HCEC 1CT (cell line): Measurements from ENCODE around the gene UNC50.

ENCODE experiments used
- DNase-seq: peaks from one replicate; pipeline ENCODE4 v3.0.0-alpha.2; 2017

The UNC50 gene

DNA sequence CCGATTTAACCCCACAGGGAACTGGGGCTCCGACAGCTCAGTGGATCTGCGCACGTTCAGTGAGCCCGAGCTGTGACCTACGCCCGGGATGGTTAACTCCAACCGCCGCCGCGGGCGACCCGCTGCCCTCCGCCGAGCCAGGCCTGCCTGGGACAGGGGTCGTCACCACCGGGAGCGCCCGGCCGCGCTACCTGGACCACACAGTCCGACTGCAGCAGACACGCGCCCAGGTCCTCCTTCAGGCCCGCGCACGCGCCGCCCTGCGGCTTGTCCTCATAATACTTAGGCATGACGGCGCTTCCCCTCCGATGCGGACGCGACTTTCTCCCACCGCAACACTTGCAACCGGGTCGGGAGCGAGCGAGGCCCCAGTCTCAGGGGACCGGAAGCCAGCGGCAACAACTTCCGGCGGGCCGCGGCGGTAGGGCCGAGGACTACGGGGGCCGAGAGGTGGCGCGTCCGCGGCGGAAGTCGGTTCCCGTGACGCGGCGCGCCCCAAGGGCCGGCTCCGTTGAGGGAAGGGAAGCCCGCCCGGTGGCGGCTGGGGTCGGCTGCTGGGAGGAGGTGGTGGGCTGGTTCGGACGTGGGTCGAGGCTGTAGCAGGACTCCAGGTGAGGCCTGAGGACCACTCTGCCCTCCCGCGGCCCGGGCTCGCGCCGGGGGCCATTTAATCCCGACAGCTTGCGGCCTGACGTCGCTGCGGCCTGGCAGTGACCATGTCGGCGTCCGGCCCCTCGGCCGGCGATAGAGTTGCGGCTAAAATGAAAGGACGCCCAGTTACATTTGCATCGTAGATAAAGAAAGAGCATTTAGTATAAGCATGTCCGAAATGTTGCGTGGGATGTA is at the start of gene UNC50, which contains the start of gene COA5:
UNC50 (plus strand) TSS at position 474 of the 846 bp plus-strand sequence. CDS start 1,171 bp downstream, outside the sequence.
COA5 (minus strand) TSS at position 397 of the 846 bp plus-strand sequence; CDS start at position 290, 107 bp downstream.
- DNase-seq: peak; percentile 91

DNA sequence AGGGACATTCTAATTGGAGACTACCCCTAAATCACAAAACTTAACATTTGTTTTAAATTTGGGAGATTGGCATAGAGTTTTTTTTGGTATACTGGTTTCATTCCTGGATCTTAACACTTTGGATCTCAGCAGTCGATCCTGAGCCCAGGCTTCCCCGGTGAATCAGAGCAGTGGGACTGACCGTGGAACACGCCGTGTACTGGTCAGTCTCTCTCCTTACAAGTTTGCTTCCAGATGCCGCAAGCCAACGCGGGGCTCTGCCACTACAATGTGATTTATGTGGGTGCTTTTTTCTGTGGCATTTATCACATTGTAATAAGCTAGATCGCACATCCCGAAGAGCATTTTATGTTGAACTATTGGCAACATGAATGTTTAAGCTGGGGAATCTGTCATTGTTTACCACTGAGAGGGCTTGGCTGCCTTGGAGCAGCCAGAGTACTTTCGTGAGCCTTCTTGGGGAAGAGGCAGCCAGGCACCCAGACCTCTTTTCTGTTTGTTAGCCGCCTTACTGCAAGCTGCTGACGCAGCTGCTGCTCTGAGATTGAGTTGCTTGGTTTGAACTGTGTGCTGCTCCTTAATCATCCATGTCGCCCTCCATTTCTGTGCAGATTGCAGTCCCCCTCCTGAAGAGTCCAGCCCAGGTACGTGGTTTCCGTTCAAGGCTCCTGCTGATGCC is 49.4 kb upstream of the UNC50 start:
- peak; percentile 3 for DNase-seq

- DNase-seq: peak; percentile 17
These were observed 48.8 kb upstream of the UNC50 start for GRCh38 chr2:98559581-98559980.

- peak; percentile 93 for DNase-seq
These were observed 48.1 kb upstream of the UNC50 start for GRCh38 chr2:98560256-98560771.

DNA sequence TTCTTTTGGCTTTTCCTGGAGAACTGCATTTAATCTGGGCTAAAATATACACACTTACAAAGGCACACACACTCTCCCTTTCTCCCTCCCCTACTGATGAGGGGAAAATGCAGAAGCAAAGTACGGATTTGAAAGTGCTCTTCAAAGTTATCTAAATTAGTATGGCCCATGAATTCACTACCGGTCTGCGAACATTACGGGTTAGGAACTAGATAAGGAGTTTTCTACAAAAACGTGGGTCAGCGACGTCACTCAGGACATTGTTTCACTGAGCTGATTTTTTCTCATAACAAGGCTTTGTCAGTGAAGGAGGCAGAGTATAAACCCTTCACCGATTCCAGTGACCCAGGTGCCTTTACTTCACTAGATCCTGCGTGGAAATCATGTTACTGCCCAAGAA is 47.4 kb upstream of the UNC50 start:
- DNase-seq: no peak

- no peak for DNase-seq
These were observed 46.3 kb upstream of the UNC50 start for GRCh38 chr2:98561902-98562695.

GRCh38 chr2:98563394-98563793 is 45.0 kb upstream of the UNC50 start:
- DNase-seq: no peak

DNA sequence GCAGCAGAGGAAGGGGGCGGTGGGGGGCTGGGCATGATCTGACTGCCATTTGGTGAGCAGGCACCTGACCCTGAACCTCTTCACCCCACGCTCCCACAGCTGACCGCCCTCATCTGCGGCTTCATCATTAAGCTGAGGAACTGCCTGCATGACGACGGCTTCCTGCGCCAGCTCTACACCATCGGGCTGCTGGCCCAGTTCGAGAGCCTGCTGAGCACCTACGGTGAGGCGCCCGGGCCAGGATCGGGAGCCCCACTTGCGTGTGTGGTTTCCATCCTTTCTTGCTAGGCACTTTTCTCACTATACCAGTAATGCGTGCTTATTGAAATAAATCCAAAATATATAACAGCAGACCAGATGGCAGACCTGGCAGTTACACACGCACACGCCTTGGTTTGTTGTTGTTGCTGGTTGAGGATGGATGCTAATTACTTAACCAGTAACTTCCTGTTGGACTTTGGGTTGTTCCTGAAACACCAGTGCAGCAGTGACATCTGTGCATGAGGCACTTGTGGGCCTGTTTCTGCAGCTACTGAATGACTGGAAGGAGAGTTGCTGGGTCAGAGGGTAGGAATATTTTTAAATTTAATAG is 43.8 kb upstream of the UNC50 start:
- no peak for DNase-seq

DNA sequence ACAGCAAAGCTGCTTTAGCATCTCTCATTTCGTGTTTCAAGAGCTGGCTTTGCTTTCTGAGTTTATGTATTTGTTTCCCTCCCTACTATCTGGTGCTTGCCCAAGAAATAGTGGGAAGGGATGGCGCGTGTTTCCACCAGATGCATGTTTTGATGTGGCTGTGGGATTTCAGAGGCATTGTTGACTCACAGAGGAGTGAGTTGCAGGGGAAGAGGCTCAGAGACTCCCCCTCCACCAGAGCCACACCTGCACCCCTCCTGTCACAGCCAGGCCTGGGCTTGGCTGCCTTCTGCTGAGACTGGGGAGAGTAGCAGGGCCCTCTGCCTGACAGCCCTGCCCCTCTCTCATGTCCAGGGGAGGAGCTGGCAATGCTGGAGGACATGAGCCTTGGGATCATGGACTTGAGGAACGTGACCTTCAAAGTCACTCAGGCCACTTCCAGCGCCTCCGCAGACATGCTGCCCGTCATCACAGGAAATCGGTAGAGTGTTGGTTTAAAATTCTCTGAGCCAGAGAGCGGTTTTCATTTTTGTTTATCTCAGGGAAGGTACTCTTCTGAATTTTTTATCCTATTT is 43.0 kb upstream of the UNC50 start:
- DNase-seq: no peak

GRCh38 chr2:98565941-98566340 is 42.4 kb upstream of the UNC50 start:
- DNase-seq: no peak

DNA sequence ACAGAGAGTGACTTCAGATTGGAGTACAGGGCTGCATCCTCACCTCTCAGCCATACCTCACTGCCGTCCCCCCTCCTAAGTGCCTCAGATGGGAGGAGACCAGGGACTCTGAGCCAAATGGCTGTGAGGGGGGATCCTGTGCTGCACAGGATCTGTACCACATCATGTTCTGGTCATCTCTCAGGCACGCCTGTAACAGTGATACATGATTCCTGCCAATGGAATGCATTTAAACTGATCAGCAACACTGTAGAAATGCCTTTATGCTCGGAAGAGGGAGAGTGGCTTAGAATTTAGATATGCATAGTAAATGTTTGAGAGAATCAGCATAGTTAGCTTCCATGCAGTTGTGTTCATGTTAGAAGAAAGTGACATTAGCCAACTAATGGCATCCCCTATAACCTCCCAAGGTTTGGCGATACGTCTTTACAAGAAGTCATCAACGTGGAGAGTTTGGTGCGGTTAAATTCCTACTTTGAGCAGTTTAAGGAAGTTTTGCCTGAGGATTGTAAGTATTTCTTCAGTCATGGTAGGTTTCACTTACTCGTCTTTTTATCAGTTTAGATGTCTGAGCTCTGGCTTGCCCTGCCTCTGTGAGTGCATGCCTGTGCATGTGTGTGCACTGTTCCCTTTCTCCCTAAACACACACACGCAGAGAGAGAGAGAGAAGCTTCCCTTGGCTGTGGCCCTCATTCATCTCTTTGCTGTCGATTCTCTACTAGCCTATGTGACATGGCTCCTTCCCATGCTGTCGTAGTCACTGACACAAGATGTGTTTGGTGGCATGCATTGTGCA is 40.0 kb upstream of the UNC50 start:
- DNase-seq: peak; percentile 67

DNA sequence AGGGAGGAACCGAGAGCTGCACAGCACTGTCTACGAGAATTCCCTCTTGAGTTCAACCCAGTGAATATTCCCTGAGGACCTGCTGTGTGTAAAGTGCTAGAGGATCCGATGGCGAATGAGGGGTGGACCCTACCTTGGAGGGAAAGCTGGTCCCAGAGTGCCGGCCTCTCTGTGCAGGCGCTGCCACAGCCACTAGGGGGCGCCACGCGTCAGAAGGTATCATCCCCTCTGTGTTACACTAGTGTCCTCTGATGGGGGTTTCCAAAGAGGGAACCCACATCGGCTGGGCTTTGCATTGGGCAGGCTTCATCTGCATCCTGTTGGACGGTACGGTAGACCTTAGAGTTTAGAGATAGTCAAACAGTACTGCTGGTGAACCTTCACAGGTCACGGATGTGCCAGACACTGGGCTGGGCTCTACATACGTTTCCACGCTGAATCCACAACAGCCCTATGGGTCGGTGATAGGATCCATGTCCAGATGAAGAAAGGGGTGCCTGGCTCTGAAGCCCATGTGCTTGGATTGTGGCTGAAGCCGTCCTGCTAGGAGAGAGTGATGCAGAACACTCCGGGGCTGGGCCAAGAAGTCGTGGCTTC is 39.1 kb upstream of the UNC50 start:
- DNase-seq: peak; percentile 5

GRCh38 chr2:98569915-98570314 is 38.5 kb upstream of the UNC50 start:
- DNase-seq: no peak

GRCh38 chr2:98570356-98570755 is 38.0 kb upstream of the UNC50 start:
- DNase-seq: no peak

DNA sequence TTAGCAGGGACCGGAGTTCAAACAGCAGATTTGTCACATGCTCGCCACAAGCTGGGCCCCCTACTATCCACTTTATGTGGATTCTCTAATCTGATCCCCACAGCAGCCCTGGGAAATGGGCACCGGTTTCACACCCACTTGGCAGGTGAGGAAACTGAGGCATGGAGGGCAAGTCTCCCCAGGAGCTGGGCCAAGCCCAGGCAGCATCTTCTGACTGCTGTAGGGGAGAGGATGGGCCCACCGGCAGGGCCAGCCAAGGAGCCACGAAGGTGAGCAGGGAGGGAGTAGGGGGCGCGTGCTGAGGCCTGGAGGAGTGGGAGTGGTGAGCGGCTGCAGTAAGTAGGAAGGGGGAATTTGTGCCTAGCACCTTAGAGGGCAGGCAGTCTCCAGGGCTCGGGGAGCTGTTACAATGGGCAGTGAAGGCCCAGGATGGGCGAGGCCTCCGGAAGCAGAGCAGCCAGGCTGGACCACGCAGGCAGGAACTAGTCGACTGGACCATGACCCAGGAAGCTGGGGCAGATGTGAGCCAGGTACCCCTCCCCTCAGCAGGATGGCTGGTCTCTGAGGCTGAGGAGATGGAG is 37.2 kb upstream of the UNC50 start:
- no peak for DNase-seq

- DNase-seq: no peak
These were observed 36.6 kb upstream of the UNC50 start for GRCh38 chr2:98571796-98572195.

GRCh38 chr2:98572211-98572610 is 36.2 kb upstream of the UNC50 start:
- no peak for DNase-seq

DNA sequence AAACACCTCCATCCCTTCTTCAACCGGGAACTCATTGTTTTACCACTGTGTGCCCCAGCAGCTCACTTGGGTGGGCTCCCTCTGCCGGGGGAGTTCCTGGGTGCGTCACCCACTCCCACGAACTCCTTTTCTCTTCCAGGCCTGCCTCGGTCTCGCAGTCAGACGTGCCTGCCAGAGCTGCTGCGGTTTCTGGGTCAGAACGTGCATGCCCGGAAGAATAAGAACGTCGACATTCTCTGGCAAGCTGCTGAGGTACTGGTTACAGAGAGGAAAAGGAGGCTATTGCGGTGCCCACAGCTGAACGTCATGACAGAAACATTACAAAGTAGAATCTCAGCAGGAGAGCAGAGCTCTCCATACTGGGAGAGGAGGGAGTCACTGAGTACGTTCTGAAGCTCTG is 35.7 kb upstream of the UNC50 start:
- DNase-seq: no peak

GRCh38 chr2:98573426-98573825 is 35.0 kb upstream of the UNC50 start:
- no peak for DNase-seq

DNA sequence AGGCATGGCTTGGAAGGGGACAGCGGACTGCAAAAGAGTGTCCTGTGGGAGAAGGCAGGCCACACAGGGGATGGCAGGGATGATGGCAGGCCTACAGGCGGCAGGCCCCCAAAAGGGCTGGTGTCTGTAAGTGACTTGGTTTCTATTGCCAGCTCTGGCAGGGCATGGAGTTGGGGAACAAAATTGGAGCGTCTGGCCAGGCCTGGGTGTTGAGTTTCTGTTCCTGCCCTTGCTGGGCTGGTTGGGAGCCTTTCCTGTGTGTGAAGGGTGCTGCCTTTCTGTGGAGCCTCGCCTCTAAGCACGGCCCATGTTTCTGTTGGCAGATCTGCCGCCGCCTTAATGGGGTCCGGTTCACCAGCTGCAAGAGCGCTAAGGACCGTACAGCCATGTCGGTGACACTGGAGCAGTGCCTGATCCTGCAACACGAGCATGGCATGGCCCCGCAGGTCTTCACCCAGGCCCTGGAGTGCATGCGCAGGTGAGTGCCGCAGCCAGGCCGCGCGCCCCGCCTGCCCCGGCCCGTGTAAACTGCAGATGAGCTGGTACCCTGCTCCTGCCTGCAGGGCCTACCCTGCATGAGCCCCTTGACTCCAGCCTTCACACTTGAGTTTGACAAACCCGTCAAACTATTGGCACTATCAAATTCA is 31.6 kb upstream of the UNC50 start:
- no peak for DNase-seq
